DMS114 treated with DMSO at 0.1 percent for 48 hours (cell line): ENCODE measurements around the gene SRGAP3.

Source experiments
- DNase-seq: peaks from one replicate; lab custom pipeline; 2025; ENCODE audit not compliant: unreplicated experiment; lab: John Stamatoyannopoulos, UW

SRGAP3 gene

GRCh38 chr3:9254764-9255163 lies 5.3 kb upstream of the SRGAP3 start:
- no peak for DNase-seq

GRCh38 chr3:9253327-9253726 lies 3.9 kb upstream of the SRGAP3 start:
- DNase-seq: no peak

GRCh38 chr3:9251055-9251786 lies 1.8 kb upstream of the SRGAP3 start:
- DNase-seq: no peak

- DNase-seq: no peak
Observed at GRCh38 chr3:9250236-9250635, 790 bp upstream of the SRGAP3 start.

GRCh38 chr3:9248522-9249271 lies 749 bp downstream of the SRGAP3 start:
- no peak for DNase-seq

- DNase-seq: no peak
Observed at GRCh38 chr3:9247941-9248521, 1.4 kb downstream of the SRGAP3 start.

- DNase-seq: no peak
Observed at GRCh38 chr3:9247361-9247940, 2.0 kb downstream of the SRGAP3 start.

- no peak for DNase-seq
Observed at GRCh38 chr3:9246189-9246588, 3.3 kb downstream of the SRGAP3 start.

- no peak for DNase-seq
Observed at GRCh38 chr3:9244495-9245183, 4.8 kb downstream of the SRGAP3 start.

GRCh38 chr3:9241956-9242355 lies 7.5 kb downstream of the SRGAP3 start:
- no peak for DNase-seq

- no peak for DNase-seq
Observed at GRCh38 chr3:9239680-9240079, 9.8 kb downstream of the SRGAP3 start.

DNA sequence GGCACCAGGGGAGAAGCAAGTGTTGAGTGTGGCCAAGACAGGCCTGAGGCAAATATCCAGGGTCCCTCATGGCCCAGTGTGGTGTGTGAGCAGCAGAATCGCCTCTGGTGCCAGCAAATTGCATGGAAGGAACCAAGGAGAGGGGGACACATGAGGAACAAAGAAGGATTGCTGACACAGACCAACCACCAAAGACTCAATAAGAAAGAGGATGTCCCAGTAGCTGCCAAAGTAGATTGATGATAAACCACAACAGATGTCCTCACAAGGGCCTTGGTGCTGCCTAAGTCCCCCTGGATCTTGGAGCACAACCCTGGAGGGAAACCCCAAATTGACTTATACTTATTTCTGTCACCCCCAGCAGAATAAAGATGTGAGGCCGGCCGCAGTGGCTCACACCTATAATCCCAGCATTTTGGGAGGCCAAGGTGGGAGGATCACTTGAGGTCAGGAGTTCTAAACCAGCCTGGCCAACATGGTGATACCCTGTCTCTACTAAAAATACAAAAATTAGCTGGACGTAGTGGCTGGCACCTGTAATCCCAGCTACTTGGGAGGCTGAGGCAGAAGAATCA lies 10.6 kb downstream of the SRGAP3 start:
- DNase-seq: no peak

DNA sequence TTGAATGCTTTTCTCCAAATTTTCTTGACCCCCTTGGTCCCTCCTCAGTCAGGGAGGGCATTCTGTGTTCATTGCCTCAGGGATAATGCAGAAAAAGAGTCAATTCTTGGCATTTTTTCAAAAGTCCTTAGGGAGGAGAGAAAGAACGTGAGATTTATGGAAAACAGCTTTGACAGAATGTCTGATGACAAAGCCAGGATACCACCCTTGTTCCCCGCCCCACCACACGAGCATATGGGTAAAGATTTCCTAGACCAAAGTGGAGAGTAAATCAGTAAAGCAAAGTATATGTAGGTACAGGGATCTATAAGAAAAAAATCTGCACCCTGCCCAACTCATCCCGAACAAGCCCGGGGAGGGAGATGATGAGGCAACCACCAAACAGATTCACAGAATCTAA lies 11.2 kb downstream of the SRGAP3 start:
- no peak for DNase-seq

GRCh38 chr3:9233814-9234600 lies 15.4 kb downstream of the SRGAP3 start:
- no peak for DNase-seq

- DNase-seq: no peak
Observed at GRCh38 chr3:9233101-9233500, 16.3 kb downstream of the SRGAP3 start.

DNA sequence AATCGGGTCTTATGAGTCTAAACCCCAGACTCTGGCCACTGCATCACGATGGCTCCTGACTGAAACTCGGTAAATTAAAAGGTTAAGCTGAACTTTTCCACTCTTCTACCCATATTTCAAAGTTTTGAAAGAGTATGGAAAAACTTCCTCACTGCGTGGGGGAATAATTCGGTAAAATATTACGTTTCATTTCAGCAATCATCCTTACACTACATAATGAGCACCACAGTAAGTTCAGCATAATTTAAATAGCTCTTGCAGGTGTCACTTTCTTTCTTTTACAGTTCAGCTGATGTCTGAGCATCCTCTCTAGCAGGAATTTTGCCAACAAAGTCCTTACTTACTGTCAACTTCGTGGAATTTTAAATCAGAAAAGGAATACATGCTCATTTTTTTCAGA lies 17.5 kb downstream of the SRGAP3 start:
- no peak for DNase-seq

DNA sequence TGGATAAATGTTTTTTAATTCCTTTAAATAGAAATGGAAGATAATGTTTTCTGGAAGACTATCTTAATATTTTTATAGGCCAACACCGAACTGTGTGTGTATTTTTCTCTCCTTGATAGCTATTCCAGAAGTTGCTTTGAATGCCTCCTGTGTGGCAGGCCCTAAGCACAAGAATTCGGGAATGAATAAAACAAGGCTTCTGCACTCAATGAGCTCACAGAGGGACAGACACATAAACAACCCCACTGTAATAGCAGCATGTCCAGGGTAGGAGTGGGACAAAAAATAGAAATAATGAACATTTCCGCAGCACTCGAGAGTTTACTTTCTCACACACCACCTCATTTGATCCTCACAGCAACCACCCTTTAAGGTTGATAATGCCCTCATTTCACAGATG lies 18.0 kb downstream of the SRGAP3 start:
- DNase-seq: no peak

DNA sequence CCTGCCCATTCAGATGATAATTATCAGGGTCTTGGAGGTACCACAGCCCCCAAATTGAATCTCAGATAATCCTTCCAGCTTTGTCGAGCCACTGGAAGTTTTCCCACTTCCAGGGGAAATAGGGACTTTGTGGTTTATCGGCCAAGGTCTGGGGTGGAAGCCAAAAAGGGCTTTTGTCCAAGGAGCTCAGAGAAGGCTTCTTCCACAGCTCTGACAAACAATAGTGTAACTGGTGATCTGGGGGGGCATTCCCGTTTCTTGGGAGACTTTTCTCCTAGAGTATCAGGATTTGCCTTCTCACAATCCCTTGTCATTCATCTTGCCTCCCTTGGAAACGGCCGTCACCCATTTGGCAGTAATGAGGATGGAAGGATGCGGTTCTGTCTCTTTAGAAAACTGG lies 18.4 kb downstream of the SRGAP3 start:
- DNase-seq: no peak

- no peak for DNase-seq
Observed at GRCh38 chr3:9230596-9230995, 18.9 kb downstream of the SRGAP3 start.

DNA sequence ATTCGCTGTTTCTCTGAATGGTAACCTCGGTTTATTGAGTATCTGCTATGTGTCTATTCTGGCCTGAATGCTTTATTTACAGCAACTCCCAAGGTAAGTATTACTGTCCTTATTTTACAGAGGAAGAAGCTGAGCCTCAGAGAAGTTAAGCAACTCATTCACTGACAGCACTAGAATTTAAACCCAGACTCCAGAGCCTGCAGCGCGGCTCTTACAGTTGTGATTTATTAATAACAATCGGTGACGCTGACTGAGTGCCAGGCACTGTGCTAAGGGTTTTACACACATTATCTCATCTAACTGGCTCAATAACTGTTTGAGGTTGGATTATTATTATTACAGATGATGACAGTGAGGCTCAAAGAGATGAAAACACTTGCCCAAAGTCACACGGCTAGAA lies 19.6 kb downstream of the SRGAP3 start:
- DNase-seq: no peak
